ENCODE results near the gene MBNL1.

GRCh38 chr3:152346058-152346457, 77.3 kb downstream of the MBNL1 start:
- TF ChIP-seq, protein P1, sequence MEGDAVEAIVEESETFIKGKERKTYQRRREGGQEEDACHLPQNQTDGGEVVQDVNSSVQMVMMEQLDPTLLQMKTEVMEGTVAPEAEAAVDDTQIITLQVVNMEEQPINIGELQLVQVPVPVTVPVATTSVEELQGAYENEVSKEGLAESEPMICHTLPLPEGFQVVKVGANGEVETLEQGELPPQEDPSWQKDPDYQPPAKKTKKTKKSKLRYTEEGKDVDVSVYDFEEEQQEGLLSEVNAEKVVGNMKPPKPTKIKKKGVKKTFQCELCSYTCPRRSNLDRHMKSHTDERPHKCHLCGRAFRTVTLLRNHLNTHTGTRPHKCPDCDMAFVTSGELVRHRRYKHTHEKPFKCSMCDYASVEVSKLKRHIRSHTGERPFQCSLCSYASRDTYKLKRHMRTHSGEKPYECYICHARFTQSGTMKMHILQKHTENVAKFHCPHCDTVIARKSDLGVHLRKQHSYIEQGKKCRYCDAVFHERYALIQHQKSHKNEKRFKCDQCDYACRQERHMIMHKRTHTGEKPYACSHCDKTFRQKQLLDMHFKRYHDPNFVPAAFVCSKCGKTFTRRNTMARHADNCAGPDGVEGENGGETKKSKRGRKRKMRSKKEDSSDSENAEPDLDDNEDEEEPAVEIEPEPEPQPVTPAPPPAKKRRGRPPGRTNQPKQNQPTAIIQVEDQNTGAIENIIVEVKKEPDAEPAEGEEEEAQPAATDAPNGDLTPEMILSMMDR (IDR thresholded peaks at IDR 0.05): no peak
- no peak for TF ChIP-seq POLR2A (IDR thresholded peaks at IDR 0.05)
